ENCODE measurements around the gene MRPS26.
"Not testable (repeated sequence)": the region's sequence is repeated elsewhere in the genome, so short reads cannot be mapped to it uniquely, and the experiment has no call there.

MRPS26 gene

GRCh38 chr20:3074812-3075211 lies 29.0 kb downstream of the MRPS26 start:
- no peak for DNase-seq (ENCODE audit: low read depth)

- not testable (repeated sequence) for DNase-seq (ENCODE audit: low read depth)
These were observed 29.5 kb downstream of the MRPS26 start for GRCh38 chr20:3075315-3075714.

- DNase-seq (ENCODE audit: low read depth) = no peak
These were observed 31.8 kb downstream of the MRPS26 start for GRCh38 chr20:3077618-3078134.

GRCh38 chr20:3080939-3081388 lies 35.1 kb downstream of the MRPS26 start:
- no peak for DNase-seq (ENCODE audit: low read depth)

DNA sequence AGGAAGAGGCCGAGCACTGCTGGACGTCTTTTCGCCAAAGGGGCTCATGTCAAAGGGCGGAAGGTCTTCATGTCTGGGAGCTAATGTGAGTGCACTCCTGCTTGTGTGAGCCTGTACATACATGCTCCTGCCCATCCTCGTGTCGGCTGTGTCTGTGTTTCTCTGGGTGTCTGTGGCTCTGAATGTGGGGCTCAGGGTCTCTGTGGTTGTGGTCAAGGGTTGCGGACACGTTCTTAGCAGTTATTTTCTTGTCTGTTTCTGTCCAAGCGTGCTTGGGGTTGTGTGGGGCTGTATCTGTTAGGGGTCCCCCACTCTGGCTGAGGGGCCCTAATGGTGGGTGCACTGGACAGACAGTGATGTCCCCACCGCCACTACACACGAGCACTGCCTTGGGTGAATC lies 35.8 kb downstream of the MRPS26 start:
- DNase-seq (ENCODE audit: low read depth) = no peak

GRCh38 chr20:3082306-3082951 lies 36.6 kb downstream of the MRPS26 start:
- no peak for DNase-seq (ENCODE audit: low read depth)

DNA sequence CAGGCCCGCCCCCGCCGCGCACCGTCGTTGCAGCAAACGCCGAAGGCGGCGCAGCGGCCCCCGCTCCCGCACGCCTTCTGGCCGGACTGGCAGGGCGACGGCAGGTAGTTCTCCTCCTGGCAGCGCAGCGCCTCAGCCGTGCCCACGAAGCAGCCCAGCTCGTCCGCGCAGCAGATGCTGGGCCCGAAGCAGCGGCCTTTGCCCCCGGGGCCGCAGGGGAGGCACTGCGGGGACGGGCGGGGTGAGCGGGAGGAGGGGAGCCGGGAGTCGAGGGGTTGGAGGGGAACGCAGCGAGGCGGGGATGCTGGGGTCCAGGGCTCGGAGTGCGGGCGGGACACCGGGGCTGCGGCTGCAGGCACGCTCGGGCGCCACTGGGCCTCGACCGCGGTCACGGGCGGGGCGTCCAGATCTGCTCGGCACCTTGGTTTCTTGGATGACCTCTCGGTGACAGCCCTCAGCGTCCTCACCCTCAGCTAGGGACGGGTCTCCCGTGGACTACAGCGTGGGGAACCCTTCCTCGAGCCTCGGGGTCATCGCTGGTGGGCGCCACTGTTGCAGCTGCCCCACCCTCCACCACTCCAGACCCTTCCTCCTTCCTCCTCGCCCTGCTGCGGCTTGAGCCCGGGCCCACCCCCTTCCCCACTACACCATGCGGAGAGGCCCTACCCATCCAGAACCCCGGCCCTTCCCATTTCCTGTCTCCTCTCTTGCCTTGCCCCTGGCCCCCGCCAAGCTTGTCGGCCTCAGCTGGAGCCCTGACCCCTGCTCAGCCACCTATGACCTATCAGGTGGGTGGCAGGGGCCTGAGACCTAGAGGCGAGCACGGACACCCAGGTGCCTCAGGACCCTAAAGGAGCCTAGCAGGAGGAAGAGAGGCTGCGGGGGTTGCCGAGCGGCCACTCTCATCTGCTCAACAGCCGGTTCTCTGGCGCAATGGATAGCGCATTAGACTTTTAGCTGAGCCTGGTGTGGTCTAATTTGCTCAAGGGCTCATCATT lies 37.4 kb downstream of the MRPS26 start:
- DNase-seq (ENCODE audit: low read depth) = no peak

DNA sequence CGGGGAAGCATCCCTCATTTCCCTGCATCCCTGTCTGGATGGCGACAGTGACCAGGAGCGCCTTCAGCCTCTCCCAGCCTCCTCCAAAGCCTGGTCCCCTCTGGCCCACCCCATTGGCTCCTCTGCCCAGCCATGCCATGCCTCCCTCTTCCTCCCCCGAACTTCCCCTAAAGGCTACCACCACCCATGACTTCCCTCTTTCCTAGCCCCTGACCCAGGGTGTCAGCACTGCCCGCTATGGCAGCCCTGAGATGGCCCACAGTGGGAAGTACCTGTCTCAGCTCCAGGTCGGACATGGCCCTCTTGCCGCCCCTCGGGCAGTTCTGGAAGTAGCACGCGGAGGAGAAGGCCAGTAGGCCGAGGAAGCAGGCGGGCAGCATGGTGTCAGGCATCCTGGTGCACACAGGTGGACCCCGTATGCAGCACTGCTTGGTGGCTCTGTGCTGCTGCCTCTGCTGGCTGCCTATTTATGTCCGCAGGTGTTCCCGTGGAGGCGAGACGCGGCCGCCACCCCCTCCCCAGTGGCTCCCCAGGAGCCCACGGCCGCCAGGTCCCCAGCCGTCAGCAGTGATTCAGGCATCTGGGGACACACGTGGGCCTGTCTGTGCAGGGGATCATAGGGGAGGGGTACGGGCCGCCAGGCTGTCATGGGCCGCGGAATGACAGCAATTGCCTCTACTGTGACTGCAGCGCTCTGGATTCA lies 38.6 kb downstream of the MRPS26 start, which contains the start of gene AVP:
Gene AVP (minus strand): TSS at position 442 of the 703 bp plus-strand sequence. CDS start 50 bp downstream, at position 392.
- no peak for DNase-seq (ENCODE audit: low read depth)

DNA sequence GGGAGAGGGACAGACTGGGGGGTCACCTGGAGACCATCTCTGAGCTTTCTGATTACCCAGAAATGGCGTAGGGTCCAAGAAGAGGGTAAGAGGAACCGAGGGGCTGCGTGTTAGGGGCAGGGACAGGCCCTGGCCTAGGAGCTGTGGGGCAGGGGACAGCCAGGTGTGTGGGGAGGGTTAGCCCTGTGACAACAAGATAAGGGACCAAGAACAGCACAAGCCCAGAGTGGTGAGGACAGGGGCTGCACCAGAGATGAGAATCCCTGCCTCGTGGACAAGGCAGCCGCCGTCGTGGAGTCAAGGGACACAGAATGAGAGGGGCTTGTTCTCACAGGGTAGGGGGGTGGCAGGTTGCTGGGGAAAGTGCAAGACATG lies 39.1 kb downstream of the MRPS26 start:
- no peak for DNase-seq (ENCODE audit: low read depth)

GRCh38 chr20:3085571-3086072 lies 39.8 kb downstream of the MRPS26 start:
- no peak for DNase-seq (ENCODE audit: low read depth)

DNA sequence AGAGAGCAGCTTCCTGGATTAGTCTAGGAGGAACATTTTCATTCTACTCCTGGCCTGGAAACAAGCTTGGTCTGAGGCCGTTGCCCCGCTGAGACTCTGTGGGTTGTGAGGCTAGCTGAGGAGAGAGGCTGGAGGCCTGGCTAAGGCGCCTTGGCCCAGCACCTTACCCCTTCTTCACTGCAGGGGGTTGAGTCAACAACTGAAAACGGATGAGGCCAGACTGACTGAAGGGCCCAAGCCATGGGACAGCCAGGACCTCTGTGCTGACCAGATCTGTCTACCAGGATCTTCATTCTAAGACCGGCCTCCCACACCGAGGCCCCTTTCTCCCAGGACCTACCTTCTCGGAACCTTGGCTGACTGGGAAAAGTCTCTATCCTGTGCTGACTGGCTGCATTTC lies 42.2 kb downstream of the MRPS26 start:
- DNase-seq (ENCODE audit: low read depth) = no peak

GRCh38 chr20:3090565-3090964 lies 44.7 kb downstream of the MRPS26 start:
- DNase-seq (ENCODE audit: low read depth) = no peak

- DNase-seq (ENCODE audit: low read depth) = no peak
These were observed 46.9 kb downstream of the MRPS26 start for GRCh38 chr20:3092611-3093379.

- no peak for DNase-seq (ENCODE audit: low read depth)
These were observed 48.1 kb downstream of the MRPS26 start for GRCh38 chr20:3093861-3094361.

DNA sequence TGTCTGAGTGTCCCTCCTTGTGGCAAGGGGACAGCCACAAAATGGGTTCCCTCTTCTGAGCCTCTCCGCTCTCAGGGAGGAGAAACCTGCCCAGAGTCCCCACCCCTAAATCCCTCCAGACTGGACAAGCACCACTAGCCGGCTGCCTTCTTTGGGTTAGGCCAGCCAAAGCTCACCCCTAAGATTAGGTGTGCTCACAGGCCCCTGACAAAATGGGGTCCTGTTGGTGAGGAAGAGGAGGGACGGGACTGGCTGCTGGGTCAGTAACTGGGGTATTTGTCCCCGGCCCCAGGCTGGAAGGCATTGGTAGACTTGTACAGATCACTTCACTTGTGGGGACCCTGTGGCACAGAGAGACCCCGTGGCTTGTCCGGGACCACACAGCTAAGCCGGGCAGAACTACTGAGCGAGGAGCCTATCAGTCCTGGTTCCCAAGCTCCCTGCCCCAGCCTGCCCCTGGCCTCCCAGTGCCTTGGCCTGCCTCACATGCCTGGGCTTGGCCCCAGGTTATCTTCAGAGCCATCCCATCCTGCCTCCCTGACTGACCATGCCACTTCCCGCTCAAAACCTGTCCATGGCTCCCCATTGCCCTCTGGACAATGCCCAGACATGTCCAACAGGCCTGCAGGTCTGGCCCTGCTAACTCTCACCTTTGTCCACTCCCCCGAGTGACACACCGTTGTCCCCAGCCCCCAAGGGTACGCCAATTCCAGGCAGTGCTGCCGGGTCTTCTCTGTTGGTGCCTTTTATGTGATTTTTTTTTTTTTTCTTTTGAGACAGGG lies 49.2 kb downstream of the MRPS26 start:
- no peak for DNase-seq (ENCODE audit: low read depth)

All from stimulated activated CD8-positive, alpha-beta memory T cell treated with anti-CD3 and anti-CD28 coated beads, Interleukin-12 subunit alpha, Interleukin-12 subunit beta, amount 100 ng/mL, for 4 hours (primary cell).